Renal cortical epithelial cell (primary cell): ENCODE measurements around the gene BTBD9. TPM values are rescaled to one million over a fixed set of nuclear protein-coding genes. Genes with fewer than 3 reads are reported as not detected.
A peak's percentile ranks its signal among the peaks of the same experiment; 100 is the strongest.

Source experiments
- DNase-seq: peaks from one replicate; pipeline ENCODE4 v3.0.0-alpha.2; 2011; ENCODE audit warnings: low read depth
- total RNA-seq: library from RNA; depleted of rRNA; stranded (reverse); fragments of >200 nt; gene quantifications from 2 replicates; pipeline ENCODE4 v1.2.3, GENCODE V29; 2014

BTBD9 gene
- total RNA-seq, 1 donor from 2014 or later = 18.8 TPM

- DNase-seq = no peak
Observed at GRCh38 chr6:38481851-38482250, 157.9 kb downstream of the BTBD9 start.

- no peak for DNase-seq
Observed at GRCh38 chr6:38481211-38481836, 158.4 kb downstream of the BTBD9 start.

- no peak for DNase-seq
Observed at GRCh38 chr6:38480036-38480435, 159.7 kb downstream of the BTBD9 start.

GRCh38 chr6:38479331-38479730, 160.4 kb downstream of the BTBD9 start:
- no peak for DNase-seq

GRCh38 chr6:38477680-38478260, 162.0 kb downstream of the BTBD9 start:
- DNase-seq = no peak

- no peak for DNase-seq
Observed at GRCh38 chr6:38476888-38477287, 162.8 kb downstream of the BTBD9 start.

GRCh38 chr6:38476141-38476540, 163.6 kb downstream of the BTBD9 start:
- peak; percentile 31 for DNase-seq

GRCh38 chr6:38470548-38470947, 169.2 kb downstream of the BTBD9 start:
- no peak for DNase-seq

- DNase-seq = no peak
Observed at GRCh38 chr6:38467566-38467965, 172.2 kb downstream of the BTBD9 start.

GRCh38 chr6:38460186-38460585, 179.5 kb downstream of the BTBD9 start:
- DNase-seq = peak; percentile 34

GRCh38 chr6:38459291-38459690, 180.4 kb downstream of the BTBD9 start:
- no peak for DNase-seq

GRCh38 chr6:38453861-38454260, 185.9 kb downstream of the BTBD9 start:
- DNase-seq = no peak

- DNase-seq = no peak
Observed at GRCh38 chr6:38452816-38453660, 186.7 kb downstream of the BTBD9 start.

GRCh38 chr6:38450717-38451116, 189.0 kb downstream of the BTBD9 start:
- DNase-seq = no peak

GRCh38 chr6:38445925-38446324, 193.8 kb downstream of the BTBD9 start:
- DNase-seq = no peak

GRCh38 chr6:38445336-38445735, 194.4 kb downstream of the BTBD9 start:
- DNase-seq = no peak

- DNase-seq = no peak
Observed at GRCh38 chr6:38443352-38444144, 196.2 kb downstream of the BTBD9 start.

- no peak for DNase-seq
Observed at GRCh38 chr6:38438097-38438496, 201.6 kb downstream of the BTBD9 start.

- DNase-seq = peak; percentile 50
Observed at GRCh38 chr6:38436726-38437465, 202.8 kb downstream of the BTBD9 start.

- no peak for DNase-seq
Observed at GRCh38 chr6:38435330-38435729, 204.4 kb downstream of the BTBD9 start.

GRCh38 chr6:38434051-38434450, 205.7 kb downstream of the BTBD9 start:
- DNase-seq = no peak
